H54 (cell line): Measurements from ENCODE around the gene ARF6.
"Not testable (repeated sequence)": the region's sequence is repeated elsewhere in the genome, so short reads cannot be mapped to it uniquely, and the experiment has no call there.

ENCODE experiments used
- DNase-seq: peaks from one replicate; pipeline ENCODE4 v3.0.0; 2011; ENCODE audit warnings: low spot score, mixed read lengths; ENCODE audit not compliant: insufficient read length
- FAIRE-seq: peaks from 3 replicates; lab custom pipeline; 2011; peaks lifted over from hg19 to GRCh38; lab: Jason Lieb, UNC
- POLR2A ChIP-seq: IDR thresholded peaks from 2 replicates; pipeline ENCODE4 v1.6.1; 2011; ENCODE audit warnings: low read depth, mild to moderate bottlenecking, low read length

Gene ARF6

DNA sequence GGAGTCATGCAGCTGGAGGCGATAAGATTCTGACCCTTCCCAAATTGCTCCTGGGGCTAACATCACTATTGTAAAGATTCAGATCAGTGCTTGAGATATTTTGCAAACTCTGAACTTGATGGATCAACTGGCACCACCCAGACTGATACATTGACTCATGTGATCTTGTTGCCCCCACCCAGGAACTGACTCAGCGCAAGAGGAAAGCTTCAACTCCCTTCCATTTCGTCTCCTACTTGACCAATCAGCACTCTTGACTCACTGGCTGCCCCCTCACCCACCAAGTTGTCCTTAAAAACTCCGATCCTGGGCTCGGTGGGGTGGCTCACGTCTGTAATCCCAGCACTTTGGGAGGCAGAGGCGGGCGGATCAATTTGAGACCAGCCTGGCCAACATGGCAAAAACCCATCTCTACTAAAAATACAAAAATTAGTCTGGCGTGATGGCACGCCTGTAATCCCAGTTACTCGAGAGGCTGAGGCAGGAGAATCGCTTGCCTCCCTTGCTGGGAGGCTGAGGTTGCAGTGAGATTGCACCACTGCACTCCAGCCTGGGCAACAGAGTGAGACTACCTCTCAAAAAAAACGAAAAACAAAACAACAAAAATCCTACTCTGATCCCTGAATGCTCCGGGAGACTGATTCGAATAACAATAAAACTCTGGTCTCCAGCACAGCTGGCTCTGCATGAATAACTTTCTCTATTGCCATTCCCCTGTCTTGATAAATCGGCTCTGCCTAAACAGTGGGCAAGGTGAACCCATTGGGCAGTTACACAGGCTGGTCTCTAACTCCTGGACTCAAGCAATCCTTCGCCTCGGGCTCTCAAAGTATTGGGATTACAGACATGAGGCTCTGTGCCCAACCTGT is 9.8 kb upstream of the ARF6 start:
- TF ChIP-seq POLR2A: no peak
- DNase-seq: no peak
- peak; percentile 87 for FAIRE-seq

DNA sequence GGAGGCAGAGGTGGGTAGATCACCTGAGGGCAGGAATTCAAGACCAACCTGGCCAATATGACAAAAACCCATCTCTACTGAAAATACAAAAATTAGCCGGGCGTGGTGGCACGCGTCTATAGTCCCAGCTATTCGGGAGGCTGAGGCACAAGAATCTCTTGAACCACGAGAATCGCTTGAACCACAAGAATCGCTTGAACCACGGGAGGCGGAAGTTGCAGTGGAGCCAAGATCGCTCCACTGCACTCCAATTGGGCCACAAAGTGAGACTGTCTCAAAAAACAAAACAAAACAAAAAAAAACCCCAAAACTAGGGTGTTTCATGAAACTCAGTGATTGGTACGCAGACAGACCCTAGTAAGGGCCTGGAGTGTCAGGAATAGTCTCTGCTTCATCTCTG is 6.4 kb upstream of the ARF6 start:
- TF ChIP-seq POLR2A: no peak
- no peak for DNase-seq
- no peak for FAIRE-seq

DNA sequence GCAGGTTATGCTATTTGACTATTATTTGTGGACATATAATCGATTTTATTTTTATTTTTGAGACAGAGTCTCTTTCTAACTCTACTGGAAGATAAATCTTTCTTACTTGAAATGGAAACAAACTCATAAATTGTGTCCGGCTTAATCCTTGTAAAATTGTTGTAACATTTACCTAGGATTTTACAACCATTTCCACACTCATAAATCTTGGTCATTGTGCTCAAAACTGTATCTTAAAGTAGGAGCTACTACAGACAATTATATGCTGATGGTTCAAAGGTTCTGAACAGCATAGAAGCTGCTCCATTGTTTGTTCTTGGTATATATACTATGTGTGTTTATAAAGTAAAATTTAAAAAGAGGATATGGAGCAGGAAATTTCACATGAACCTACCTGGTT is 4.6 kb upstream of the ARF6 start:
- TF ChIP-seq POLR2A: no peak
- no peak for FAIRE-seq

DNA sequence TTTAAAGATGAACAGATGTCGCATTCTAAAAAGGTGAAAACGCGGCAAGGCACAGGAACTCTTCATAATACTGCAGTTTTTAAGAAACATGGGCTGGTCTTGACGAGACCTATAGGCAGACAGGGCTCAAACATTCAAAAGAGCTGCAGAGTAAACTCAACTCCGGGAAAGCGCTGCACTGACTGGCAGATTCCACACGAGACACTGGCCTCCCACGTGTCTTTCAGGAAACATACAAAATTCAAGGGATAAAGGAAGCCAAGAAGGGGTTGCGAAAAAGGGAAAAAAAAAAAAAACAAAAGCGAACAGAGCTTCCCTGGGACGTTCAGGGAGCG is 614 bp upstream of the ARF6 start:
- no peak for TF ChIP-seq POLR2A
- DNase-seq: no peak
- peak; percentile 61 for FAIRE-seq

More for the DNA sequence above, 4.6 kb upstream of the ARF6 start:
- DNase-seq: no peak

DNA sequence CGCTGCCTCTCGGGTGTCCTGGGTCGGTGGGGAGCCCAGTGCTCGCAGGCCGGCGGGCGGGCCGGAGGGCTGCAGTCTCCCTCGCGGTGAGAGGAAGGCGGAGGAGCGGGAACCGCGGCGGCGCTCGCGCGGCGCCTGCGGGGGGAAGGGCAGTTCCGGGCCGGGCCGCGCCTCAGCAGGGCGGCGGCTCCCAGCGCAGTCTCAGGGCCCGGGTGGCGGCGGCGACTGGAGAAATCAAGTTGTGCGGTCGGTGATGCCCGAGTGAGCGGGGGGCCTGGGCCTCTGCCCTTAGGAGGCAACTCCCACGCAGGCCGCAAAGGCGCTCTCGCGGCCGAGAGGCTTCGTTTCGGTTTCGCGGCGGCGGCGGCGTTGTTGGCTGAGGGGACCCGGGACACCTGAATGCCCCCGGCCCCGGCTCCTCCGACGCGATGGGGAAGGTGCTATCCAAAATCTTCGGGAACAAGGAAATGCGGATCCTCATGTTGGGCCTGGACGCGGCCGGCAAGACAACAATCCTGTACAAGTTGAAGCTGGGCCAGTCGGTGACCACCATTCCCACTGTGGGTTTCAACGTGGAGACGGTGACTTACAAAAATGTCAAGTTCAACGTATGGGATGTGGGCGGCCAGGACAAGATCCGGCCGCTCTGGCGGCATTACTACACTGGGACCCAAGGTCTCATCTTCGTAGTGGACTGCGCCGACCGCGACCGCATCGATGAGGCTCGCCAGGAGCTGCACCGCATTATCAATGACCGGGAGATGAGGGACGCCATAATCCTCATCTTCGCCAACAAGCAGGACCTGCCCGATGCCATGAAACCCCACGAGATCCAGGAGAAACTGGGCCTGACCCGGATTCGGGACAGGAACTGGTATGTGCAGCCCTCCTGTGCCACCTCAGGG is 679 bp downstream of the ARF6 start:
- FAIRE-seq: no peak
- no peak for DNase-seq
- TF ChIP-seq POLR2A: no peak

DNA sequence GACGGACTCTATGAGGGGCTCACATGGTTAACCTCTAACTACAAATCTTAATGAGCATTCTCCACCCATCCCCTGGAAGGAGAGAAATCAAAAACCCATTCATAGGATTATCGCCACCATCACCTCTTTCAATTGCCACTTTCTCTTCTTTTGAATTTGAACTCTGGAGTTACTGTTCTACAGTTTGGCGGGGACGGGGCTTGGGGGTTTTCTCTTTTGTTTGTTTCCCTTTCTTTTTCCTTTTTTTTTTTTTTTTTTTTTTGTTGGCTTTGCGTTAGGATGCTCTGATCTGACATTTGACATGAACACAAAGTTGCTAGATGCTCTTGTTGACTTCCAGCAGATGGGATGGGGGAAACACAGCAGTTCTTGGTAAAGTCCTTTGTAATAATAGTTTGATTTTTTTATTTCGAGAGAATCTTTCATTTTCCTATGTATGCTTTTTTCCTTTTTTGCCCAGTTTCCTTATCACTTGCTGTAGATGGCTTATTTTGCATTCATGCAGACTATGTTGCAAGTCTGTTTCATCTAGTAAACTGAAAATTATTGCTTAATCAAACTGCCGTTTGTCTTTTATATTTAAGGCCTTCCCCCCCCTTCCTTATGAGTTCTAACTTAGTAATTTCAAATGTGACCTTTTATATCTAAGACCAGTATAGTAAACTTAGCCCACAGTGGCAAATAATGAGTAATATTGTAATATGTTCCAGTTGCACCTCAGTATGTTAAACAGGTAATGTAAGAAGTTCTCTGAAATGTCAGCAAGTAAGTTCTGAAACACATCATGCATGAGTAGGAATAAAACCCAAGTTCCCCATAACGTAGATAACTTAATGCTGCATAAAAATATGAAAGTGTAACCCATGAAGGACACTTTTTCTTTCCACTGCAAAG is 1.6 kb downstream of the ARF6 start:
- DNase-seq: not testable (repeated sequence)
- FAIRE-seq: peak; percentile 81

DNA sequence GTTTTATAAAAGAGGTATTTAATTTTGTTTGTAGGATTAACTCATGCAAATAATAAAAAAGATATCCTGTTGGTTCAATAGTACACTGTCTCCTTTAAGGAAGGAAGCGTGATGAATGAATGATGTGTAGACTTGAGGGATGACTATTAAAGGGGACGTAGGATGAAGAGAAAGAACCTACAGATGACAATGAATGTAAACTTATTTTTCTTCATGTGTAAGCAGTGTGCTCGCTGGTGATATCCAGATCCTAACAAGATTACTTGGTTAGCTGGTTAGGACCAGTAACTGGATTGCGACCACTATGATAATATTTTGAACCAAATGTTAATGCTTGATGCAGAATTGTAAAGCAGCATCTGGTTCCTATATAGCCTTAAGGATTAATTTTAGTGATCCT is 2.6 kb downstream of the ARF6 start:
- no peak for TF ChIP-seq POLR2A
- FAIRE-seq (peak; percentile 36), DNase-seq (no peak)

DNA sequence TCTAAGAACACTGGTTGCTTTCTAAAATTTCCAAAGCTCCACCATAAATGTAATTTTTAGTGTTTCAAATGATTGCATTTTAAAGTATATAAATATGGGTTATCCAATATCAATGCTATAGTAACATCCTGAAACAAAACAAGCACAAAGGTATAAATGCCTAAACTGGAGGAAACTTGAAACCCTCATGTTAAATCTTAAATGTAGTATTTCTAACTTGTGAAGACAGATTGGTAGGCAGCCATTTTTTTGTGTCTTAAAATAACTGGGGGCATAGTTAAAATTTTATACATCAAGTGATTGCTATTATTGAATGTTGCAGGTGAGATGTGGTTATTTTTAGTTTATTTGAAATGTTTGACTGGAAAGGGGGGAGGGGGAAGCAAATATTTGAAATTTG is 3.4 kb downstream of the ARF6 start:
- DNase-seq: not testable (repeated sequence)
- FAIRE-seq: peak; percentile 20

DNA sequence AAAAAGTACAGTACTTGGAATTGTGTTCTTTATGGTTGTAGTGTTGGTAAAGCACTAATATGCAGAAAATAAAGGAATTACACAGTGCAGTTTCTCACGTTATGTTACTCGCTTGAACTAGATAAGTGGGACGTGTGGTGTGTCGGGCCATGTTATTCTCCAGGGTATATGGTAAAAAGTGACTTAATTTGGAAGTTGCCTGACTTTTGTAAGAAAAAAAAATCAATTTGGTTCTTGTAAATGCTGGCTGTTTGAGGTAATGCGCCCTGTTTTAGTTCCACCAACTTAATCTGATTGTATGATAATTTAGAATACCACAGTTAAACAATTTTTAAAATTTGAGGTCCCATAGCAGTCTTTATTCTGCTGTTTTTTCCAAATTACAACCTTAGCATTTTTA is 4.1 kb downstream of the ARF6 start:
- no peak for DNase-seq
- FAIRE-seq: peak; percentile 20
- TF ChIP-seq POLR2A: no peak

DNA sequence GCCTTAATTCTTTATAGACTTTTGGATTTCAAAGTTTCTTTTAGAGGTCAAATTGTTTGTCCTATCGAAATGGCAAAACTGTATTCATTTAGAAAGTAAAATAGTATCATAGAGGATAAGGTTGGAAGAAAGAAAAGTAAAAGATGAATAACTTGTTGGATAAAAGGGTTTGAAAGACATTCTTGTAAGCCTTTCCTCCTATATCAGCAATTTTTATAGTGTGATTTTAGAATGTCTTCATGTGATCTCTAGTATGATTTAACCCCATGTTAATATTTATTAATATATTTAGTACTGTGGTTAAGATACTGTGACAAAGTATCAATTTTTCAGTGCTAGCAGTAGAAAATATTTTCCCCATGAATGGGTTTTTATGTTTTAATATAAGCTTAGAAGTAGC is 4.5 kb downstream of the ARF6 start:
- no peak for FAIRE-seq
- no peak for TF ChIP-seq POLR2A

DNA sequence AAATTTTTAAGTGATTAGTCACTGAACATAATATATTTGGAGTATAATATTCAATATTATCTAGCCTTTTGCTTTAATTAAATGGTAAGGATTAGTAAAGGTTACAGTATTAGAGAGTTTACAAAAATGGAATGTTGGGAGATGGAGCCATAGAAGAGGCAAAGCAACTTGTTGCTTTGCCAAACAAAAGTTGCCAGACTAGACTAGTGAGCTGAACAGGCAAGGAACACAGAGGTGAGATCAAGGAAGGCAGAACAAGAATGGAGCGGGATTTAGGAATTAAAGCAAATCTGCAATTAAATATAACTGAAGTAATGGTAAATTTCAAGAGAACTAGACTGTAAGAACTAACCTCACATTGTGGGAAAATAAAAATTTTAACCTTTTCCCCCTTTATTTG is 5.1 kb downstream of the ARF6 start:
- no peak for DNase-seq
- TF ChIP-seq POLR2A: no peak
- FAIRE-seq: peak; percentile 45

More for the DNA sequence above, 4.5 kb downstream of the ARF6 start:
- DNase-seq: no peak

DNA sequence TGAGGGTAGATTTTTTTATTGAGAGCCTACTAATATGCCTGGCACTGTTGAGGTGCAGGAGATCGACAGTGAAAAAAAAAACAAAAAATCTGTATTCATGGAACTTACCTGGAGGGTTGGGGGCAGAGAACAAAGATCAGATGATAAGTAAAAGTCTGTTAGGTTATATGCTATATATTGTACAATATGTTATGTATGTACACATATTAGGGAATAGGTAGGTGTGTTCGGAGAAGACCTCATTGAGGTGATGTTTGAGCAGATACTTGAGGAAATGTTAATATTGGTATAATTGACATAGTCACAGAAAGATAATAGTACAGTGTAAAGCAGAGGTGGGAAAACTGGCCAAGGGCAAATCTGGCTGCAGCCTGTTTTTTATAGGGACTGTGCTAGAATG is 5.6 kb downstream of the ARF6 start:
- no peak for DNase-seq
- no peak for TF ChIP-seq POLR2A
- FAIRE-seq: no peak

DNA sequence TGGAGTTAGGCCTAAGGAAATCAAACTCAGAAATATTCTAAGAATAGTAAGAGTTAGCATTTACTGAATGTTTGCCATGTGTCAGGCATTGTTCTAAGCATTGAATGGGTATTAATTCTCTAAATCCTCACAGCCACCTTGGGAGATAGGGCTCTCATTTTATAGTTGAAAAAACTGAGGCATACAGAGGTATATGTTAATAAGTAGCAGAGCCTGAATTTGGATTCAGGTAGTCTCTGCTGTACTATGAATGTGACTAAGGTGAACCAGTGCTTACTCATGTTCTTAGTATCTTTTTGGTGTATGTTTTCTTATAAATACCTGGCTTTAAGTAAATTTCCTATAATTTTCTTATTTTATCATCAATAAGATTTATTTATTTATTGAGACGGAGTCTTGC is 8.1 kb downstream of the ARF6 start:
- FAIRE-seq: no peak

DNA sequence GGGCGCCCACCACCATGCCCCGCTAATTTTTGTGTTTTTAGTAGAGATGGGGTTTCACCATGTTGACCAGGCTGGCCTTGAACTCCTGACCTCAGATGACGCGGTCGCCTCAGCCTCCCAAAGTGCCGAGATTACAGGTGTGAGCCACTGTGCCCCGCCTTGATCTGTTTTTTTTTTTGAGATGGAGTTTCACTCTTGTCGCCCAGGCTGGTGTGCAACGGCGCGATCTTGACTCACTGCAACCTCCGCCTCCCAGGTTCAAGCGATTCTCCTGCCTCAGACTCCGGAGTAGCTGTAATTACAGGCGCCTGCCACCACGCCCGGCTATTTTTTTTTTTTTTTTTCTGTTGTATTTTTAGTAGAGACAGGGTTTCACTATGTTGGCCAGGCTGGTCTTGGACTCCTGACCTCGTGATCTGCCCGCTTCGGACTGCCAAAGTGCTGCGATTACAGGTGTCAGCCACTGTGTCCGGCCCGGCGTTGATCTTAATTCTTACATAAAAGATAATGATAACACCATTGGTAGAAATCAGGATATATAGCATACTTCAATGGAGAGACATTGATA is 9.9 kb downstream of the ARF6 start:
- not testable (repeated sequence) for DNase-seq, FAIRE-seq

More for the DNA sequence above, 8.1 kb downstream of the ARF6 start:
- TF ChIP-seq POLR2A: no peak
- no peak for DNase-seq
